GM19452 (cell line): ENCODE results near the gene SH3BP1.
"Not testable (repeated sequence)": the region's sequence is repeated elsewhere in the genome, so short reads cannot be mapped to it uniquely, and the experiment has no call there.

Experiments
- ATAC-seq: cut with Tn5 transposase; IDR thresholded peaks from one replicate; pipeline ENCODE4 v1.9.1; 2021; ENCODE audit not compliant: unreplicated experiment

Gene SH3BP1

GRCh38 chr22:37633089-37633624 is 6.3 kb upstream of the SH3BP1 start:
- ATAC-seq: peak; percentile 54

GRCh38 chr22:37633625-37634416 is 5.6 kb upstream of the SH3BP1 start:
- ATAC-seq: peak; percentile 44

- ATAC-seq: no peak
Observed at GRCh38 chr22:37634417-37634924, 5.0 kb upstream of the SH3BP1 start.

- no peak for ATAC-seq
Observed at GRCh38 chr22:37635157-37635556, 4.3 kb upstream of the SH3BP1 start.

- ATAC-seq: no peak
Observed at GRCh38 chr22:37636186-37636948, 3.1 kb upstream of the SH3BP1 start.

GRCh38 chr22:37636949-37637273 is 2.6 kb upstream of the SH3BP1 start:
- ATAC-seq: no peak

- ATAC-seq: no peak
Observed at GRCh38 chr22:37638391-37639069, 939 bp upstream of the SH3BP1 start.

GRCh38 chr22:37639771-37640590 is 512 bp downstream of the SH3BP1 start:
- no peak for ATAC-seq

GRCh38 chr22:37640591-37641560 is 1.4 kb downstream of the SH3BP1 start:
- no peak for ATAC-seq

- no peak for ATAC-seq
Observed at GRCh38 chr22:37641561-37641949, 2.1 kb downstream of the SH3BP1 start.

GRCh38 chr22:37643225-37643847 is 3.9 kb downstream of the SH3BP1 start:
- ATAC-seq: no peak

GRCh38 chr22:37647317-37647716 is 7.8 kb downstream of the SH3BP1 start:
- ATAC-seq: no peak

- ATAC-seq: no peak
Observed at GRCh38 chr22:37647928-37648327, 8.5 kb downstream of the SH3BP1 start.

GRCh38 chr22:37650463-37651136 is 11.1 kb downstream of the SH3BP1 start:
- ATAC-seq: no peak

- no peak for ATAC-seq
Observed at GRCh38 chr22:37654563-37655251, 15.2 kb downstream of the SH3BP1 start.

- ATAC-seq: no peak
Observed at GRCh38 chr22:37655252-37655563, 15.7 kb downstream of the SH3BP1 start.

- not testable (repeated sequence) for ATAC-seq
Observed at GRCh38 chr22:37656583-37656982, 17.1 kb downstream of the SH3BP1 start.

GRCh38 chr22:37657590-37658132 is 18.2 kb downstream of the SH3BP1 start:
- ATAC-seq: no peak
